Measurements from ENCODE around the gene CABLES1.

DNA sequence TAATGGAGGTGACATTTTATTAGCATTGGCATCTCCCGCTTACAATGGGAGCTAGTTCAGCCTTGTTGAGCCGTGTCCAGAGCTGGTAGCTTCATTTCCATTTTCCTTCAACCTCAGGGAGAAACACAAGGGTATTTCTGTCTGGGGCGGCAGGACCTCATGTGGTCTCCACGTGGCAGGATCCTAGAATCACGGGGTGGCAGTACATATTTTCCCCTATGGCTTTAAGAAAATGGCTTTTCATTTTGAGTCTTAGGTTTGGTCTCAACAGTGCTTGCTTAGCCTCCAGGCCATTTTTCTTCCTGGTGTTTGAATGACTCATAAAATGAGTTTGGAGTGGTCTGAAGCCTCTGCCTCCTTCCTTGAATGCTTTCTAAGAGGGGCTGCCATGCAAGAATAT is 20.3 kb downstream of the CABLES1 start:
- TF ChIP-seq POLR2A (IDR thresholded peaks at IDR 0.05) (no peak), EP300 (IDR thresholded peaks at IDR 0.05; ENCODE audit: low read depth) (no peak)
- TF ChIP-seq, protein P1, sequence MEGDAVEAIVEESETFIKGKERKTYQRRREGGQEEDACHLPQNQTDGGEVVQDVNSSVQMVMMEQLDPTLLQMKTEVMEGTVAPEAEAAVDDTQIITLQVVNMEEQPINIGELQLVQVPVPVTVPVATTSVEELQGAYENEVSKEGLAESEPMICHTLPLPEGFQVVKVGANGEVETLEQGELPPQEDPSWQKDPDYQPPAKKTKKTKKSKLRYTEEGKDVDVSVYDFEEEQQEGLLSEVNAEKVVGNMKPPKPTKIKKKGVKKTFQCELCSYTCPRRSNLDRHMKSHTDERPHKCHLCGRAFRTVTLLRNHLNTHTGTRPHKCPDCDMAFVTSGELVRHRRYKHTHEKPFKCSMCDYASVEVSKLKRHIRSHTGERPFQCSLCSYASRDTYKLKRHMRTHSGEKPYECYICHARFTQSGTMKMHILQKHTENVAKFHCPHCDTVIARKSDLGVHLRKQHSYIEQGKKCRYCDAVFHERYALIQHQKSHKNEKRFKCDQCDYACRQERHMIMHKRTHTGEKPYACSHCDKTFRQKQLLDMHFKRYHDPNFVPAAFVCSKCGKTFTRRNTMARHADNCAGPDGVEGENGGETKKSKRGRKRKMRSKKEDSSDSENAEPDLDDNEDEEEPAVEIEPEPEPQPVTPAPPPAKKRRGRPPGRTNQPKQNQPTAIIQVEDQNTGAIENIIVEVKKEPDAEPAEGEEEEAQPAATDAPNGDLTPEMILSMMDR (IDR thresholded peaks at IDR 0.05) = no peak

Measured in transverse colon (tissue), 3 donors.